Activated T-helper 1 cell treated with anti-CD3 and anti-CD28 coated beads, Interleukin-12 subunit alpha, Interleukin-12 subunit beta, Interleukin-2, Interleukin-4 antibody, amounts not matched to agents 30 ng/mL and 10 ng/mL and 1 ng/mL, durations not matched to agents 14 hours and 24 hours and 36 hours (primary cell): ENCODE results near the gene MFAP2. TPM values are rescaled to one million over a fixed set of nuclear protein-coding genes. Genes with fewer than 3 reads are reported as not detected.
"Not testable (repeated sequence)": the region's sequence is repeated elsewhere in the genome, so short reads cannot be mapped to it uniquely, and the experiment has no call there.

Experiments used
- DNase-seq: peaks from one replicate; pipeline ENCODE4 v3.0.0; 2021; ENCODE audit warnings: low spot score
- H3K27ac Mint-ChIP-seq: one replicate; pipeline ENCODE4 v1.8.0; 2021; ENCODE audit warnings: mild to moderate bottlenecking, mixed read lengths
- H3K27me3 Mint-ChIP-seq: one replicate; pipeline ENCODE4 v1.8.0; 2022; ENCODE audit warnings: mild to moderate bottlenecking, moderate library complexity, mixed read lengths; ENCODE audit not compliant: insufficient read depth
- H3K36me3 Mint-ChIP-seq: one replicate; pipeline ENCODE4 v1.8.0; 2021; ENCODE audit warnings: low read depth, mixed read lengths
- H3K4me1 Mint-ChIP-seq: one replicate; pipeline ENCODE4 v1.8.0; 2021; ENCODE audit warnings: low read depth, mixed read lengths
- H3K4me3 Mint-ChIP-seq: one replicate; pipeline ENCODE4 v1.8.0; 2021; ENCODE audit warnings: mild to moderate bottlenecking, moderate library complexity, mixed read lengths
- H3K9me3 Mint-ChIP-seq: one replicate; pipeline ENCODE4 v1.8.0; 2021; ENCODE audit warnings: mixed read lengths
- intact Hi-C: fragments of 100-400 bp; cut with micrococcal nuclease; formaldehyde crosslinking; loops from one replicate; pipeline ENCODE4 v1.15.1; 2024
- total RNA-seq: library from RNA; stranded (reverse); gene quantifications from 2 replicates; pipeline ENCODE4 v1.2.3, GENCODE V29; 2022

Gene MFAP2
- total RNA-seq, 1 donor from 2014 or later = not detected

DNA sequence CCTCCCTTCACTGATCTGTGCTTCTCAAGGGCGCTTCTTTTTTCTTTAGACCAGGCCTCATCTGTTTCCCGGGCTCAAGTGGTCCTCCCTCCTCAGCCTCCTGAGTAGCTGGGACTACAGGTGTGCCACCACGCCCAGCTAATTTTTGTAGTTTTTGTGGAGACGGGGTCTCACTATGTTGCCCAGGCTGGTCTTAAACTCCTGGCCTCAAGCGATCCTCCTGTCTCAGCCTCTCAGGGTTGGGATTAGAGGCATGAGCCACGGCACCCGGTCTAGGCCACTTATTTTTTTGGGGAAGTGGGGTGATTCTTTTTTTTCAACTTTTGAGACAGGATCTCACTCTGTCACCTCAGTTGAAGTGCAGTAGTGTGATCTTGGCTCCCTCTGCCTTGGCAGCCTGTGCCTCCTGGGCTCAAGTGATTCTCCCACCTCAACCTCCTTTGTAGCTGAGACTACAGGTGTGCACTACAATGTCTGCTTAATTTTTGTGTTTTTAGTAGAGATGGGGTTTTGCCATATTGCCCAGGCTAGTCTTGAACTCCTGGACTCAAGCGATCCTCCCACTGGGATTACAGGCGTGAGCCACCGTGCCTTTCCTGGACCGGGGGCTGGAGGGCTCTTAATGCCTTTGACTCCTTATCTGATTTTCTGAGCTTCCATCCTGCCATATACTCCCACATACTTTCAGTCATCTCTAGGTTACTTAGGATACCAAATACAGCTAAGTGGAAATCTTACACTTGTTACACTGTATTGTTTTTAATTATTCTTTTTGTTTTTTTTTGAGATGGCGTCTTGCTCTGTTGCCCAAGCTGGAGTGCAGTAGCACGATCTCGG lies 18.9 kb downstream of the MFAP2 start:
- Mint-ChIP-seq H3K4me3 (peak overlapping the region; percentile 62), H3K27me3 (no peaks in the 10 kb centered on the region), H3K4me1 (peaks cover 6% of the 10 kb centered on the region), H3K36me3 (no peaks in the 10 kb centered on the region), H3K9me3 (no peaks in the 10 kb centered on the region), H3K27ac (peak overlapping the region; percentile 36)
- intact Hi-C loops = loop anchor here (2.0 kb wide), 3 partner anchors 49 to 93 kb away; partner anchors contain the start of genes ATP13A2 and SDHB
- no peak for DNase-seq

DNA sequence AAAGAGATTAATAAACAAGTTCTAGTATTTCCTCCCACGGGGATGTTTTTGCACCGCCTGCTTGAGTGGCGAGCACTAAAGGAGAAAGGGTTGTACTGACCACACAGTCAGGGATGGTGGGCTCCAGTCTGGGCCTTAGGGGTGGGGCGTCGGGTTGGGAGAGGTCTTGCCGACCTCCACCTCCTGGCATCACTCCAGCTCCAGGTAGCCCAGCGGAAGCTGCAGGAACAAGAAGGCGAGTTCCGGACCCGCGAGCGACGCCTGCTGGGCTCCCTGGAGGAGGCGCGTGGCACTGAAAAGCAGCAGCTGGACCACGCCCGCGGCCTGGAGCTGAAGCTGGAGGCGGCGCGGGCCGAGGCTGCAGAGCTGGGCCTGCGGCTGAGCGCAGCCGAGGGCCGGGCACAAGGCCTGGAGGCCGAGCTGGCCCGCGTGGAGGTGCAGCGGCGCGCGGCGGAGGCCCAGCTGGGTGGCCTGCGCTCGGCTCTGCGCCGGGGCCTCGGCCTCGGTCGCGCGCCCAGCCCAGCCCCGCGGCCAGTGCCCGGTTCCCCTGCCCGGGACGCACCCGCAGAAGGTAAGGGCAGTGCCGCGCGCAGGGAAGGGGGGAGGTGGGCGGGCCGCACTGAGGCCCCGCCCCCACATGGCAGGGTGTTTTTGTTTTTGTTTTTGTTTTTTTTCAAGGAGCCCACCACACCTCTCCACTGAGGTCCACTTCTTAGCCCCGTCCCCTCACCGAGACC lies 19.7 kb downstream of the MFAP2 start:
- Mint-ChIP-seq H3K36me3 (no peaks in the 10 kb centered on the region), H3K27me3 (no peaks in the 10 kb centered on the region), H3K9me3 (no peaks in the 10 kb centered on the region), H3K4me3 (peak overlapping the region; percentile 71), H3K4me1 (peaks cover 6% of the 10 kb centered on the region), H3K27ac (peak overlapping the region; percentile 72)
- intact Hi-C loops = loop anchor here (2.0 kb wide), 3 partner anchors 48 to 94 kb away; partner anchors contain the start of genes ATP13A2 and SDHB
- peak; percentile 75 for DNase-seq

DNA sequence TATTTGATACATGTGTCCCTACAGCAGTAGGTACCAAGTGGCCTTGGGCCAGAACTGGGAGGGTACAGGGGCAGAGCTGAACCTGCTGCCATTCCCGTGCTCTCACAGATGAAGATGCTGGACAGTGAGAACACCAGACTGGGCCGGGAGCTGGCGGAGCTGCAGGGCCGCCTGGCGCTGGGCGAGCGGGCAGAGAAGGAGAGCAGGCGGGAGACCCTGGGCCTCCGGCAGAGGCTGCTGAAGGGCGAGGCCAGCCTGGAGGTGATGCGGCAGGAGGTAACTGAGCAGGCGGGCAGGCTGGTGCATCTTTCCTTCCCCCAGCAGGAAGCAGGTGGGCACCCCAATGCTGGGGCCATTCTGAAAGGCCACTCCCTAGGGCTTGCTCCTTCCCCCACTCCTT lies 21.9 kb downstream of the MFAP2 start:
- Mint-ChIP-seq H3K36me3 (no peaks in the 10 kb centered on the region), H3K4me1 (peaks cover 6% of the 10 kb centered on the region)

DNA sequence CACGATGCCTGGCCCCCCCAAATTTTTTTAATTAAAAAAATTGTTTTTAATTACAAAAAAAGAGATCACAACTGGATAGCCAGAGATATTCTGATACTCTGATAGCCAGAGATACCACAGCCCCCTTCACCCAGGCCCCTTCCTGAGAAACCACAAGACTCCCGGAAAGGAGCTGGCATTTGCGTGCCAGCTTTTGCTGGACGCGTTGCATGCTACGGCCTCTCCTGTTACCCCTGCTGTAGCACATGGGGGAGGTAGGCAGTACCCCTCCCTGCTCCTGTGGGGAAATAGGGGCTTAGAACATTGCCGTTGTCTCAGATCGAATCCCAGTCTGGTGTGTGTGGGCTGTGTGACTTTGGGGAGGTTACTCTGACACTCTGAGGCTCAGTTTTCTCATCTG lies 22.7 kb downstream of the MFAP2 start:
- Mint-ChIP-seq H3K36me3 (no peaks in the 10 kb centered on the region), H3K4me1 (peaks cover 6% of the 10 kb centered on the region), H3K27ac (no peak overlapping the region), H3K27me3 (no peaks in the 10 kb centered on the region), H3K9me3 (no peaks in the 10 kb centered on the region), H3K4me3 (no peak overlapping the region)
- intact Hi-C loops = no loop called here
- DNase-seq = no peak

More for the DNA sequence above, 21.9 kb downstream of the MFAP2 start:
- DNase-seq = no peak
- H3K9me3 Mint-ChIP-seq = no peaks in the 10 kb centered on the region
- no peak overlapping the region for H3K4me3 Mint-ChIP-seq
- no peak overlapping the region for H3K27ac Mint-ChIP-seq
- intact Hi-C loops = no loop called here
- no peaks in the 10 kb centered on the region for H3K27me3 Mint-ChIP-seq

DNA sequence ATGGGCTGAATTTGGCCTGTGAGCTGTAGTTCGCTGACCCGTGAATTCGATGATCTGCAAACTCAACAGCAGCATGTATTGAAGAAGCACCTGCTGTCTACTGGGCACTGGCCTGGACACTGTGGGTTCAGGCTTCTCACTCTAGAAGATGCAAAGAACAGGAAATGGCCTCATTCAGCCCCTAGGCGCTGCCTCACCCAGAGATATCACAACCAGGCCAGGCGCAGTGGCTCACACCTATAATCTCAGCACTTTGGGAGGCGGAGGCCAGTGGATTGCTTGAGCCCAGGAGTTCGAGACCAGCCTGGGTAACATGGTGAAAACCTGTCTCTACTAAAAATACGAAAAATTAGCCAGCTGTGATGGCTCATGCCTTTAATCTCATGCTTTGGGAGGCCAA lies 23.6 kb downstream of the MFAP2 start:
- no peak overlapping the region for H3K27ac Mint-ChIP-seq
- H3K36me3 Mint-ChIP-seq = no peaks in the 10 kb centered on the region
- H3K27me3 Mint-ChIP-seq = no peaks in the 10 kb centered on the region
- H3K4me3 Mint-ChIP-seq = no peak overlapping the region
- no peak for DNase-seq
- peaks cover 6% of the 10 kb centered on the region for H3K4me1 Mint-ChIP-seq
- intact Hi-C loops = no loop called here
- H3K9me3 Mint-ChIP-seq = no peaks in the 10 kb centered on the region

DNA sequence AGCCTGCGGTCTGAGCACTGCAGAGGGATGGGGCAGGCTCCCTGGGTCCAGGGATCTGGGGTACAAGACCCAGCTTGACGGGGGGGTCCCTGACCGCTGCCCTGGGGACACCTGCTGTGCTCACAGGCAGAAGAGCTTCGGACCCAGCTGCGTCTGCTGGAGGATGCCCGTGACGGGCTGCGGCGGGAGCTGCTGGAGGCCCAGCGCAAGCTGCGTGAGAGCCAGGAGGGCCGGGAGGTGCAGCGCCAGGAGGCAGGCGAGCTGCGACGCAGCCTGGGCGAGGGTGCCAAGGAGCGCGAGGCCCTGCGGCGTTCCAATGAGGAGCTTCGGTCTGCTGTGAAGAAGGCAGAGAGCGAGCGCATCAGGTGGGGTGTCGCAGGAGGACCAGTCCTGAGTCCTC lies 25.2 kb downstream of the MFAP2 start:
- Mint-ChIP-seq H3K4me1 (peaks cover under 1% of the 10 kb centered on the region), H3K36me3 (no peaks in the 10 kb centered on the region), H3K27me3 (no peaks in the 10 kb centered on the region), H3K4me3 (no peak overlapping the region), H3K9me3 (no peaks in the 10 kb centered on the region), H3K27ac (no peak overlapping the region)
- intact Hi-C loops = no loop called here
- no peak for DNase-seq

DNA sequence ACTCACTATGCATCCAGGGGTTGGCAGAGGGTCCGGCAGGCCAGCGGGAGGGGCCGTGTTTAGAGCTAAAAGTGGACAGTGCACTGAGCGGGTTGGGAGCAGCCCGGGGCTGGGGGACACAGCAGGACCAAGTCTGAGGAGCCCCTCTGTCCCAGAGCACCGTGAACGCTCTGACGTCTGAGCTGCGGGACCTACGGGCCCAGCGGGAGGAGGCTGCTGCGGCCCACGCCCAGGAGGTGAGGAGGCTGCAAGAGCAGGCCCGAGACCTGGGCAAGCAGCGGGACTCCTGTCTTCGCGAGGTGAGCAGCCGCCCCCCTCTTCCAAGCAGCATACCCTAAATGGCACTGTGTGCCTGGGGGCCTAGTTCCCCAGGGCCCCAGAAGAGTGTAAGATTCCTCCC lies 25.8 kb downstream of the MFAP2 start:
- Mint-ChIP-seq H3K9me3 (no peaks in the 10 kb centered on the region), H3K4me3 (no peak overlapping the region), H3K27ac (no peak overlapping the region), H3K4me1 (no peaks in the 10 kb centered on the region), H3K27me3 (no peaks in the 10 kb centered on the region), H3K36me3 (no peaks in the 10 kb centered on the region)
- no peak for DNase-seq
- intact Hi-C loops = no loop called here

DNA sequence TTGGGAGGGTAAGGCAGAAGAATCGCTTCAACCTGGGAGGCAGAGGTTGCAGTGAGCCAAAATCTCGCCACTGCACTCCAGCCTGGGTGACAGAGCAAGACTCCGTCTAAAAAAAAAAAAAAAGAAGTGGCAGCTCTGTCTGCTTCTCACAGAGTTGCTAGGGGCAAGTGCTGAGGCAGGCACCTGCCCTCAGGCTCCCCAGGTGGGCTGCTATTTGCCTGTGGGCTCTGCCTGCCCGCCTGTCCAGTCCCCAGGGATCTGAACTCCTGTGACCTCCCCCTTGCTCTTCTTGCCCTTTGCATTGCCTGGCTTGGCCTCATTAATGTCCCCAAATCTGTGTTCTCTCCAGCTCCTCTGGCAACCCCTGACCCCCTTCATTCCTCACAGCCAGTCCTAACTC lies 28.0 kb downstream of the MFAP2 start:
- H3K9me3 Mint-ChIP-seq, DNase-seq, intact Hi-C loops, H3K36me3 Mint-ChIP-seq, H3K4me1 Mint-ChIP-seq, H3K27ac Mint-ChIP-seq, H3K4me3 Mint-ChIP-seq, H3K27me3 Mint-ChIP-seq: not testable (repeated sequence)

DNA sequence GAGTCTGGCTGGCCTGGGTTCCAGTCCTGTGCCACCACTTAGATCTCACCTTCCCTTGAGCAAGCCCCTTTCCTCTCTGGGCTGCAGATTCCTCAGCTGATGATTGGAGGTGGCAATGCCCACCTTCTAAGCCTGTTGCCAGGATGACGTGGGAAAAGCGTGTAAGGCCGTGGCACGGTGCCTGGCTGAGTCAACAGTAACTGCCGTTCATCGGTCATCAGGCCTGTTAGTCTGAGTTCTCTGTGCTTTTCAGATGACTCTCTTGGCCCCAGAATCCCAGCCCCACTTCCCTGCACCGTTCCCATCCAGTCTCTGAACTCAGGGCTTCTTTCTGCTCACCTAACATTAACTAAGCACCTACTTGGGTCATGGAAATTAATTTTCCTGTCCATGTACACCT lies 31.4 kb downstream of the MFAP2 start:
- H3K27ac Mint-ChIP-seq, H3K9me3 Mint-ChIP-seq, DNase-seq, H3K36me3 Mint-ChIP-seq, H3K27me3 Mint-ChIP-seq, H3K4me1 Mint-ChIP-seq, intact Hi-C loops, H3K4me3 Mint-ChIP-seq: not testable (repeated sequence)

DNA sequence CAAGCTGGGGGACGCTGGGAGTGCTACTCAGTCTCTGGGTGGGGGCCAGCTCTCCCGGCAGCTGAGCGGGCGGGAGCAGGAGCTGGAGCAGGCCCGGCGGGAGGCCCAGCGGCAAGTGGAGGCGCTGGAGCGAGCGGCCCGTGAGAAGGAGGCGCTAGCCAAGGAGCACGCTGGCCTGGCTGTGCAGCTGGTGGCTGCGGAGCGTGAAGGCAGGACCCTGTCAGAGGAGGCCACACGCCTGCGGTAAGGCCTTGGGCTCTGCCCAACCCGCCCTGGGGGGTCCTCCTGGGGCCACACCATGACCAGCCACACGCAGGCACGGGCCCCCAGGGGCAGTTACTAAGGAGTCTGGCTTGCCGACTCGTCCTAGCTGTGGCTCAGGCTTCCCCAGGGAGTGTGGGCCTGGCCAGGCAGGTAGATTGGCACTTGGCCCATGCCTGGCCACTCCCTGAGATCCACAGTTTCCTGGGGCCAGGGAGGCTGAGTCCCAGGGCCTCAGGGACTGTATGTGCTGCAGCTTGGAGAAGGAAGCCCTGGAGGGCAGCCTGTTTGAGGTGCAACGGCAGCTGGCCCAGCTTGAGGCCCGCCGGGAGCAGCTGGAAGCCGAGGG lies 32.0 kb downstream of the MFAP2 start:
- H3K27ac Mint-ChIP-seq, H3K36me3 Mint-ChIP-seq, H3K9me3 Mint-ChIP-seq, H3K27me3 Mint-ChIP-seq, H3K4me3 Mint-ChIP-seq, DNase-seq, intact Hi-C loops, H3K4me1 Mint-ChIP-seq: not testable (repeated sequence)

DNA sequence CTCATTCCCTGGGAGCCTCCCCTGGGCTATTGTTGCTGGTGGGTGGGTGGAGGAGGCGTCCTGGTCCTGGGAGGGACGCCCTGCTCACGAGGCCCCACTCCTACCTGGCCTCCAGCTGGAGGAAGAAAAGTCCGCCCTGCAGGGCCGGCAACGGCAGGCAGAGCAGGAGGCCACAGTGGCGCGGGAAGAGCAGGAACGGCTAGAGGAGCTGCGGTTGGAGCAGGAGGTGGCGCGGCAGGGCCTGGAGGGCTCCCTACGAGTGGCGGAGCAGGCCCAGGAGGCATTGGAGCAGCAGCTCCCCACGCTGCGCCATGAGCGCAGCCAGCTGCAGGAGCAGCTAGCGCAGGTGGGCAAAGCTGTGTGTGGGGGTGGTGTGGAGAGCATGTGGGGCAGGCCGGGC lies 33.8 kb downstream of the MFAP2 start:
- DNase-seq = no peak
- Mint-ChIP-seq H3K4me3 (no peak overlapping the region), H3K9me3 (no peaks in the 10 kb centered on the region), H3K27ac (no peak overlapping the region), H3K27me3 (no peaks in the 10 kb centered on the region), H3K36me3 (no peaks in the 10 kb centered on the region), H3K4me1 (no peaks in the 10 kb centered on the region)
- intact Hi-C loops = no loop called here

DNA sequence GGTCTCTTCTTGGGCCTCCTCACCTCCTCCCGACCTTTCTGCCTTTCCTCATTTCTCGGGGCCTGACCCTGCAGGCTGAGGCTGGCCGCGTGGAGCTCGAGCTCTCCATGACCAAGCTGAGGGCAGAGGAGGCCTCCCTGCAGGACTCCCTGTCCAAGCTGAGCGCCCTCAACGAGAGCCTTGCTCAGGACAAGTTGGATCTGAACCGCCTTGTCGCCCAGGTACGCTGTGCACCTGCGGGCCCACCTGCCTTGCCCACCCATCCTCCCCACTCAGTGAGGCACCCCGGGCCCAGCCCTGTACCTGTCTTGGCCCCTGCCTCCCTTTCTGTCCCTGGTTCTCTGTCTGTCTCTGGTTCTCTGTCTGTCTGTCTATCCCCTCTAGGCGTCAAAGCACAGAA lies 34.2 kb downstream of the MFAP2 start:
- H3K4me1 Mint-ChIP-seq, H3K4me3 Mint-ChIP-seq, H3K9me3 Mint-ChIP-seq, H3K27me3 Mint-ChIP-seq, DNase-seq, H3K36me3 Mint-ChIP-seq, intact Hi-C loops, H3K27ac Mint-ChIP-seq: not testable (repeated sequence)

DNA sequence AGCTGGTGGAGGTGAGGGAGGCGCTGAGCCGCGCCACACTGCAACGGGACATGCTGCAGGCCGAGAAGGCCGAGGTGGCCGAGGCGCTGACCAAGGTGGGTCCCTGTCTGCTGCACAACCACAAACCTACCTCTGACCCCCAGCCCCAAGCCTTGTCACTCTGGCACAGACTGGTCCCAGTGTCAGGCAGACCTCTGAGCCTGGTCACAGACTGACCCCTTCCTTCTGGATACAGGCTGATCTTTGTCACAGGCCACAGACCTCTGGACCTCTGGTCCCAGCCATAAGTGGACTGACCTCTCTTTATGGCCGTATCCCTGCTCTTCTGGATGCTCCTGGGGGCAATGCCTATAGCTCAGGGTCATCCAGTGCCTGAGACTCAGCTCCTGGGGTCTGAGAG lies 34.9 kb downstream of the MFAP2 start:
- H3K27me3 Mint-ChIP-seq, DNase-seq, intact Hi-C loops, H3K36me3 Mint-ChIP-seq, H3K4me1 Mint-ChIP-seq, H3K4me3 Mint-ChIP-seq, H3K27ac Mint-ChIP-seq, H3K9me3 Mint-ChIP-seq: not testable (repeated sequence)
